Keratinocyte (primary cell): ENCODE data around the gene METTL25B. TPM values are rescaled to one million over a fixed set of nuclear protein-coding genes. Genes with fewer than 3 reads are reported as not detected.

ENCODE experiments used
- DNase-seq: peaks from one replicate; pipeline ENCODE4 v3.0.0-alpha.2; 2011; ENCODE audit warnings: low read depth, missing footprints, low spot score
- FAIRE-seq: peaks from 2 replicates; lab custom pipeline; 2011; peaks lifted over from hg19 to GRCh38; lab: Jason Lieb, UNC
- H2AFZ ChIP-seq: 2 replicates; pipeline ENCODE4 v1.6.0; 2012; ENCODE audit warnings: low read length, control low read depth, inconsistent platforms; ENCODE audit not compliant: control insufficient read depth
- H3K27ac ChIP-seq: 2 replicates; pipeline ENCODE4 v1.5.1; 2011; ENCODE audit warnings: low read length; ENCODE audit not compliant: control insufficient read depth, insufficient read depth
- H3K27me3 ChIP-seq: 3 replicates; pipeline ENCODE4 v1.6.0; 2011; ENCODE audit warnings: low read length; ENCODE audit not compliant: control insufficient read depth, insufficient read depth; ENCODE audit errors: extremely low read depth
- H3K36me3 ChIP-seq, 2 experiments: 2 replicates in 1 of 2; 3 replicates in 1 of 2; pipeline ENCODE4 v1.5.1; 2011; ENCODE audit warnings: low read length in 2 of 2, mild to moderate bottlenecking in 1 of 2; ENCODE audit not compliant: control insufficient read depth in 2 of 2, insufficient read depth in 2 of 2; ENCODE audit errors: extremely low read depth in 1 of 2
- H3K4me1 ChIP-seq: 3 replicates; pipeline ENCODE4 v1.5.1; 2011; ENCODE audit warnings: low read length; ENCODE audit not compliant: control insufficient read depth, insufficient read depth; ENCODE audit errors: extremely low read depth
- H3K4me2 ChIP-seq: 3 replicates; pipeline ENCODE4 v1.6.0; 2011; ENCODE audit warnings: low read depth, low read length; ENCODE audit not compliant: control insufficient read depth, insufficient read depth; ENCODE audit errors: extremely low read depth
- H3K4me3 ChIP-seq, 3 experiments: fragments of 200-600 bp in 1 of 3; sonication (generic) in 1 of 3; 2 replicates in 2 of 3; 3 replicates in 1 of 3; pipeline ENCODE4 v1.5.1; 2011 to 2016; ENCODE audit warnings: low read length in 3 of 3, mild to moderate bottlenecking in 3 of 3, control low read depth in 2 of 3, inconsistent platforms in 1 of 3, low read depth in 1 of 3, mixed read lengths in 1 of 3, mixed run types in 1 of 3, moderate library complexity in 1 of 3; ENCODE audit not compliant: control insufficient read depth in 2 of 3, insufficient read depth in 2 of 3; ENCODE audit errors: extremely low read depth in 1 of 3
- H3K79me2 ChIP-seq: 2 replicates; pipeline ENCODE4 v1.6.0; 2012; ENCODE audit warnings: low read length; ENCODE audit not compliant: control insufficient read depth, insufficient read depth
- H3K9ac ChIP-seq: 3 replicates; pipeline ENCODE4 v1.6.0; 2011; ENCODE audit warnings: low read length; ENCODE audit not compliant: control insufficient read depth, insufficient read depth; ENCODE audit errors: extremely low read depth
- H3K9me1 ChIP-seq: 3 replicates; pipeline ENCODE4 v1.6.0; 2011; ENCODE audit warnings: low read length; ENCODE audit not compliant: control insufficient read depth, insufficient read depth; ENCODE audit errors: extremely low read depth
- H3K9me3 ChIP-seq: 2 replicates; pipeline ENCODE4 v1.5.1; 2012; ENCODE audit warnings: low read depth, low read length; ENCODE audit not compliant: control insufficient read depth
- H4K20me1 ChIP-seq: 3 replicates; pipeline ENCODE4 v1.6.0; 2011; ENCODE audit warnings: low read length; ENCODE audit not compliant: control insufficient read depth, insufficient read depth; ENCODE audit errors: extremely low read depth
- EZH2 ChIP-seq: IDR thresholded peaks from one replicate; pipeline ENCODE4 v1.6.1; 2012; ENCODE audit warnings: inconsistent platforms, mild to moderate bottlenecking, low read length, moderate library complexity
- dilution Hi-C: fragments of 300-500 bp; cut with MboI; formaldehyde crosslinking; loops from one replicate; pipeline ENCODE4 v1.7.0; 2020; ENCODE audit warnings: low sequenced_read_pairs; ENCODE audit not compliant: extremely low pct_ligation_motif_present
- polyA plus RNA-seq, 5 experiments: library from polyadenylated mRNA; depleted of rRNA in 3 of 5; stranded (reverse) in 3 of 5; stranded (forward) in 1 of 5; unstranded in 1 of 5; fragments of >200 nt; gene quantifications; 1 replicate in 1 of 5; 2 replicates in 3 of 5; 3 replicates in 1 of 5; pipeline versions ENCODE4 v1.2.1 to v1.2.3, GENCODE V29; 2011 to 2012; ENCODE audit warnings: missing spikeins in 2 of 5, low read depth in 1 of 5, low replicate concordance in 1 of 5
- TF ChIP-seq, protein P1 (sequence below), 3 experiments: IDR thresholded peaks in 1 of 3; conservative IDR thresholded peaks in 1 of 3; optimal IDR thresholded peaks in 1 of 3; 2 replicates in 2 of 3; 3 replicates in 1 of 3; pipeline versions ENCODE3 to v1.5.1; 2011; ENCODE audit warnings: low read length in 3 of 3, mild to moderate bottlenecking in 3 of 3, moderate library complexity in 2 of 3, control low read depth in 1 of 3, inconsistent platforms in 1 of 3; ENCODE audit not compliant: insufficient read depth in 2 of 3; ENCODE audit errors: extremely low read depth in 1 of 3

The METTL25B gene
- polyA plus RNA-seq, 1 donor (not counting 4 experiments of a cell fraction or from before 2014, with no cell fraction given), result 6.0 TPM

DNA sequence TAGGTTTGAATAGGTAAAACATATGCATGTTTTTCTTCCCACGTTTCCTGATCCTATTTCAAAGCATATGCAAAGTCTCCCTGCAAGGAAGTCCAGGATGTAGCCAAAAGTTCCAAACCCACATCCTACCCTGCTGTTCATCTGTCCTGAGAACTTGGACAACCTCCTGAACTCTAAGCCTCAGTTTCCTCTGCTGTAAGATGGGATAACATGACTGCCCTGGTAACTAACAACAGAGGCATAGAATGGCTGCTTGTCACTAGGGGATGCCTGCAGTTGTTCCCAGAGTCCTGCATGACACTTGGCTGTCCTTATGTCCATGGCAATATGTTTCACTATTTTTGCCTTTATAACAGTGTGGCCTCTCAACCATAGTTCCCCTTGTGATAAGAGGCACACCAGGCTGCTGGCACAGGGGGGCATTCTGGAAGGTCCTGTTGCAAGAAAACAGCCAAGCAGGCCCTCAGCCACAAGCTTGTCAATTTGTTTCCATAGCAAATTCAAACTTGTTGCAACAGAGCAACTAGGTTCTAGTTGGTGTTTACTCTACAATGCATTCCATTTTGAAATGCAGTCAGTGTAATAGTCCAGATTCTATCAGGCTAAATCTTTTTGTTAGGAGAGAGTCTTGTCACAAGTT lies 24.7 kb downstream of the METTL25B start:
- FAIRE-seq, result no peak
- peak overlapping the region; percentile 90 for H3K27ac ChIP-seq
- peak overlapping the region; percentile 96 for H3K9ac ChIP-seq
- peak overlapping the region; percentile 95 for H3K4me2 ChIP-seq
- TF ChIP-seq, protein P1, sequence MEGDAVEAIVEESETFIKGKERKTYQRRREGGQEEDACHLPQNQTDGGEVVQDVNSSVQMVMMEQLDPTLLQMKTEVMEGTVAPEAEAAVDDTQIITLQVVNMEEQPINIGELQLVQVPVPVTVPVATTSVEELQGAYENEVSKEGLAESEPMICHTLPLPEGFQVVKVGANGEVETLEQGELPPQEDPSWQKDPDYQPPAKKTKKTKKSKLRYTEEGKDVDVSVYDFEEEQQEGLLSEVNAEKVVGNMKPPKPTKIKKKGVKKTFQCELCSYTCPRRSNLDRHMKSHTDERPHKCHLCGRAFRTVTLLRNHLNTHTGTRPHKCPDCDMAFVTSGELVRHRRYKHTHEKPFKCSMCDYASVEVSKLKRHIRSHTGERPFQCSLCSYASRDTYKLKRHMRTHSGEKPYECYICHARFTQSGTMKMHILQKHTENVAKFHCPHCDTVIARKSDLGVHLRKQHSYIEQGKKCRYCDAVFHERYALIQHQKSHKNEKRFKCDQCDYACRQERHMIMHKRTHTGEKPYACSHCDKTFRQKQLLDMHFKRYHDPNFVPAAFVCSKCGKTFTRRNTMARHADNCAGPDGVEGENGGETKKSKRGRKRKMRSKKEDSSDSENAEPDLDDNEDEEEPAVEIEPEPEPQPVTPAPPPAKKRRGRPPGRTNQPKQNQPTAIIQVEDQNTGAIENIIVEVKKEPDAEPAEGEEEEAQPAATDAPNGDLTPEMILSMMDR (optimal IDR thresholded peaks at IDR 0.05 in 1 of 3, IDR thresholded peaks at IDR 0.05 in 1 of 3, conservative IDR thresholded peaks at IDR 0.05 in 1 of 3; ENCODE audit: extremely low read depth in 1 of 3, insufficient read depth in 2 of 3, low read length in 3 of 3), result no peak
- TF ChIP-seq EZH2, result no peak
- H2AFZ ChIP-seq, result no peak overlapping the region
- no peaks in the 10 kb centered on the region for H4K20me1 ChIP-seq
- DNase-seq, result no peak
- H3K4me1 ChIP-seq, result peaks cover 29% of the 10 kb centered on the region
- peaks cover 3 to 12% of the 10 kb centered on the region in 2 experiments for H3K36me3 ChIP-seq
- H3K9me3 ChIP-seq, result no peaks in the 10 kb centered on the region
- peaks cover 46% of the 10 kb centered on the region for H3K79me2 ChIP-seq
- peak overlapping the region; percentile 73 to 93 (median 88) for H3K4me3 ChIP-seq
- H3K27me3 ChIP-seq, result no peaks in the 10 kb centered on the region
- dilution Hi-C loops, result no loop called here
- H3K9me1 ChIP-seq, result no peaks in the 10 kb centered on the region

DNA sequence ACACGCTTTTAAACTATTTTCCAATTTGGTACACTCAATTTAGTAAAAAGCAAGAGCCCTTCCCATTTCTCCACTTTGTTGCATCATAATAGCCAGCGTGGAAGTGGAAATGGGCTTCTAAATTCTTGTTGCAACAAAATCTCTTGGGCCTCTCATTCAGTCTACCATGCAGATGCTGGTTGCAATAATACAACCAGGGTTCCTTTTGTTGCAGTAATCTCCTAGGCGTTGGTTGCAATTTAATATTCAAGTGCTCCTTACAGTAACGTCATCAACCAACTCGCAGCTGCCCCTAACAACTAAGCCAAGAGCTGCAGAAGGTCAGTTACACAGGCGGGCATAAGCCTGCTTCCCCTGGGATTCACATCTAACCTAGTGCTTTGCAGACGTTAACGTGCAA lies 25.9 kb downstream of the METTL25B start:
- no peak for DNase-seq
- H2AFZ ChIP-seq, result no peak overlapping the region
- dilution Hi-C loops, result no loop called here

More for the DNA sequence above, 25.9 kb downstream of the METTL25B start:
- Histone ChIP-seq H3K4me3 (no peak overlapping the region), H3K4me1 (peaks cover 17% of the 10 kb centered on the region), H3K9me1 (no peaks in the 10 kb centered on the region), H3K79me2 (peaks cover 33% of the 10 kb centered on the region), H3K9me3 (no peaks in the 10 kb centered on the region), H3K36me3 (peaks cover 3 to 9% of the 10 kb centered on the region in 2 experiments), H3K4me2 (no peak overlapping the region), H4K20me1 (no peaks in the 10 kb centered on the region), H3K27me3 (no peaks in the 10 kb centered on the region), H3K9ac (no peak overlapping the region), H3K27ac (no peak overlapping the region)
- FAIRE-seq, result no peak
- TF ChIP-seq, protein P1 (optimal IDR thresholded peaks at IDR 0.05 in 1 of 3, IDR thresholded peaks at IDR 0.05 in 1 of 3, conservative IDR thresholded peaks at IDR 0.05 in 1 of 3; ENCODE audit: extremely low read depth in 1 of 3, insufficient read depth in 2 of 3, low read length in 3 of 3), result no peak
- TF ChIP-seq EZH2, result no peak
